OCI-LY3 (cell line): ENCODE results near the gene VAC14.

Experiments
- H2AFZ ChIP-seq: fragments of 200-600, 300-600 bp; shearing (Covaris generic); 2 replicates; pipeline ENCODE4 v1.6.0; 2014; ENCODE audit warnings: antibody characterized with exemption, low read depth, low read length
- H3K27ac ChIP-seq: fragments of 200-600, 300-600 bp; sonication (generic); 2 replicates; pipeline ENCODE4 v1.5.1; 2014; ENCODE audit warnings: mild to moderate bottlenecking, low read length, moderate library complexity, mixed read lengths
- H3K27me3 ChIP-seq: fragments of 200-600, 300-600 bp; sonication (generic); 2 replicates; pipeline ENCODE4 v1.6.1; 2014; ENCODE audit warnings: low read depth, low read length, mixed read lengths
- H3K36me3 ChIP-seq: fragments of 200-600, 300-600 bp; sonication (generic); replicated peaks from 2 replicates; pipeline ENCODE3; 2014; ENCODE audit warnings: low read depth, low read length, mixed read lengths
- H3K4me1 ChIP-seq: fragments of 300-600, 200-600 bp; sonication (generic); 2 replicates; pipeline ENCODE4 v1.6.1; 2014; ENCODE audit warnings: low read length, mixed read lengths
- H3K4me2 ChIP-seq: fragments of 200-600, 300-600 bp; sonication (generic); 2 replicates; pipeline ENCODE4 v1.6.1; 2014; ENCODE audit warnings: low read length, mixed read lengths
- H3K4me3 ChIP-seq: fragments of 300-600, 200-600 bp; sonication (generic); 2 replicates; pipeline ENCODE4 v1.5.1; 2014; ENCODE audit warnings: antibody characterized with exemption, mild to moderate bottlenecking, low read length, moderate library complexity
- H3K79me2 ChIP-seq: fragments of 300-600, 200-600 bp; shearing (Covaris generic); 2 replicates; pipeline ENCODE4 v1.6.1; 2014; ENCODE audit warnings: mild to moderate bottlenecking, low read length, mixed read lengths
- H3K9ac ChIP-seq: fragments of 300-600, 200-600 bp; shearing (Covaris generic); 2 replicates; pipeline ENCODE4 v1.6.0; 2014; ENCODE audit warnings: mild to moderate bottlenecking, low read length, moderate library complexity
- H3K9me3 ChIP-seq: fragments of 200-600, 300-600 bp; shearing (Covaris generic); 2 replicates; pipeline ENCODE4 v1.6.1; 2014; ENCODE audit warnings: low read length, mixed read lengths; ENCODE audit not compliant: insufficient read depth
- H4K20me1 ChIP-seq: fragments of 200-600, 300-600 bp; sonication (generic); 2 replicates; pipeline ENCODE4 v1.6.1; 2016; ENCODE audit warnings: low read length, mixed read lengths; ENCODE audit not compliant: insufficient read depth
- EZH2phosphoT487 ChIP-seq: fragments of 200-600 bp; shearing (Covaris generic); IDR thresholded peaks from 2 replicates; pipeline ENCODE4 v1.6.1; 2018; ENCODE audit warnings: antibody characterized with exemption, mixed run types, low read depth
- TF ChIP-seq, protein P1 (sequence below): fragments of 200-600, 300-600 bp; sonication (generic); IDR thresholded peaks from 2 replicates; pipeline ENCODE4 v1.5.1; 2014; ENCODE audit warnings: antibody characterized with exemption, low read length, low read depth

Gene VAC14

DNA sequence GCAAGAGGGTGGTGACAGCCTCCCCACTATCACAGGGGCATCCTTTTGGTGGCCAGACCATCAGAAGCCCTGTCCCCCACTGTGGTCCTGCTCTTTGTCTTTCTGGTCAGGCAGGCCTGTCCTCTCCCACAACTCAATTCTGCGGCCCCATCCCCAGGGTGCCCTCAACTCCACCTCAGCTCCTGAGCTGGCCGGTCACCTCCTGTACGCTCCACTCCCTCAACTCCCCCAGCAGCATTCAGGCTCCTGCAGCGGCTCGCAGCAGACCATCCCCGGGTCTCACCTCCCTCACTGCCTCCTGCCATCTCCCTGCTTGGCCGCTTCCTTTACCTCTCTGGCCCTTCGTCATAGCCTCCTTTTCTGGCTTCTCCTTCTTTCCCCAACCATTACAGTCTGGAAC lies 71.7 kb downstream of the VAC14 start:
- no peak overlapping the region for H3K4me2 ChIP-seq
- no peaks in the 10 kb centered on the region for H4K20me1 ChIP-seq
- no peaks in the 10 kb centered on the region for H3K9me3 ChIP-seq
- peaks cover 3% of the 10 kb centered on the region for H3K36me3 ChIP-seq
- H3K4me1 ChIP-seq: no peaks in the 10 kb centered on the region
- H3K27me3 ChIP-seq: no peaks in the 10 kb centered on the region
- H3K27ac ChIP-seq: no peak overlapping the region
- no peaks in the 10 kb centered on the region for H3K79me2 ChIP-seq
- no peak overlapping the region for H3K9ac ChIP-seq
- no peak for TF ChIP-seq EZH2phosphoT487
- TF ChIP-seq, protein P1, sequence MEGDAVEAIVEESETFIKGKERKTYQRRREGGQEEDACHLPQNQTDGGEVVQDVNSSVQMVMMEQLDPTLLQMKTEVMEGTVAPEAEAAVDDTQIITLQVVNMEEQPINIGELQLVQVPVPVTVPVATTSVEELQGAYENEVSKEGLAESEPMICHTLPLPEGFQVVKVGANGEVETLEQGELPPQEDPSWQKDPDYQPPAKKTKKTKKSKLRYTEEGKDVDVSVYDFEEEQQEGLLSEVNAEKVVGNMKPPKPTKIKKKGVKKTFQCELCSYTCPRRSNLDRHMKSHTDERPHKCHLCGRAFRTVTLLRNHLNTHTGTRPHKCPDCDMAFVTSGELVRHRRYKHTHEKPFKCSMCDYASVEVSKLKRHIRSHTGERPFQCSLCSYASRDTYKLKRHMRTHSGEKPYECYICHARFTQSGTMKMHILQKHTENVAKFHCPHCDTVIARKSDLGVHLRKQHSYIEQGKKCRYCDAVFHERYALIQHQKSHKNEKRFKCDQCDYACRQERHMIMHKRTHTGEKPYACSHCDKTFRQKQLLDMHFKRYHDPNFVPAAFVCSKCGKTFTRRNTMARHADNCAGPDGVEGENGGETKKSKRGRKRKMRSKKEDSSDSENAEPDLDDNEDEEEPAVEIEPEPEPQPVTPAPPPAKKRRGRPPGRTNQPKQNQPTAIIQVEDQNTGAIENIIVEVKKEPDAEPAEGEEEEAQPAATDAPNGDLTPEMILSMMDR: no peak
- H3K4me3 ChIP-seq: no peak overlapping the region
- H2AFZ ChIP-seq: no peak overlapping the region

GRCh38 chr16:70728150-70728549 lies 72.8 kb downstream of the VAC14 start:
- Histone ChIP-seq H3K4me3 (no peak overlapping the region), H4K20me1 (no peaks in the 10 kb centered on the region), H3K4me2 (no peak overlapping the region), H3K9me3 (no peaks in the 10 kb centered on the region), H3K27ac (no peak overlapping the region), H3K27me3 (no peaks in the 10 kb centered on the region), H3K36me3 (peaks cover 3% of the 10 kb centered on the region), H3K9ac (no peak overlapping the region), H2AFZ (no peak overlapping the region), H3K79me2 (no peaks in the 10 kb centered on the region), H3K4me1 (no peaks in the 10 kb centered on the region)
- TF ChIP-seq EZH2phosphoT487: no peak
- TF ChIP-seq, protein P1: no peak

DNA sequence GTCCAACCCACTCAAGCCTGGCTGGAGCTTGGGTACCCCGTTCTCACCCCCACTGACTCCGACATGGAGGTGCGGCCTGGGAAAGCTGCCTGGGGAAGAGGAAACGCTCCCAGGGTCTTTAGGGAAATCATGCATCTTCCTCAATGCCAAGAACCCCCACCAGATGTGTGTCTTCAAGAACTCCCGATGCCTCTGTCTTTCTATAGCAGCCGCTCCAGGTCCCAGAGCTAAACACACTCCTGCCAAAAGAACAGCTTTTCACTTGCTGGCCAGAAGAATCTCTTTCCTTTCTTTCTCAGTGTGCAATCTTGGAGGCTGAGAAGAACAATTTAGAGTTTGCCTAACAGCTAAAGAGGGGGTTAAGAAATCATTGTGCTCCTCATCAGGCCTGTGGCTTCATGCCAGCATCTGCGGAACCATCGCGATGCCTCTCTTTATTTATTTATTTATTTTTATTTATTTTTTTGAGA lies 74.0 kb downstream of the VAC14 start:
- no peak overlapping the region for H3K4me2 ChIP-seq
- no peaks in the 10 kb centered on the region for H3K9me3 ChIP-seq

DNA sequence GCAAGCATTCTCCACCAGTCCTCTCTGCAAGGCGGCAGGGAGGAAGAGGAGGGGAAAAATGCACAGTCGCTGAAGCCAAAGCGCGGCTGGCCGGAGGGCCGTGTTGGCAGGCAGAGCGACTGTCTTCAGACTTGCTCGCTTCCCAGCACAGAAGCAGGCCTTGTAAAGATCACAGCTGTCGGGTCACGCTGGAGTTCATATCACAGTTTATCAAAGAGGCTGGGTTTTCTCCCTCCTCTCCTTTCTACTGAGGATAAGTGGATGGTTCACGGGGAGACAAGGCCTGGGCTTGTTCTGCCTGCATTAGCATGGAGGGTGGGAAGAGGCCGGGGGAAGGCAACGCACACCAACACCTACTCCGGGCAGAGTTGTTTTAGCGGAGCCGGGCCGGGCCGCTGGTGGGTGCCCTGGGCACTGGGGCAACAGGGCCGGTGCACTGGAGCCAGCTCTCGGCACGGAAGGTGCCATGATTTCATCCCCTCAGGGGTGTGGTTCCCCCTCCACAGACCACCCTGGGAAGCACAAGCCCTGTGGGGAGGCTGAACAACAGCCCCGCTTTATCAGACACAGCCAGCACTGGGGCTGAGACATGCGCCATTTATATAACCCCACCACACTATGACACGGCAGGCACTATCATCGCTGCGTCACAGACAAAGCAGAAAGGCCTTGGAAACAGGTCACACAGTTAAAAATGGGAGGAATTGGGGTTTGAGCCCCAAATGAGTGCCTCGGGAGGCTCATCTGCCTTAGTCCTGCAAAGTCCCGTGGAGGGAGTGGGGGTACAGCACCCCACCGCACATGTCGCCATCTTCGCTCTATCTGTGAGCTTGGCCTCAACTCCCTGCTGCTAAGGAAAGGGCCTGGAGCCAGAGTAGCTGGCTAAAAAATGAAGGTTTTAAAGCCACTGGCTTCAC lies 74.8 kb downstream of the VAC14 start:
- Histone ChIP-seq H3K9ac (no peak overlapping the region), H3K4me2 (no peak overlapping the region), H3K27me3 (no peaks in the 10 kb centered on the region), H3K79me2 (no peaks in the 10 kb centered on the region), H2AFZ (no peak overlapping the region), H3K36me3 (peaks cover 3% of the 10 kb centered on the region), H3K4me3 (no peak overlapping the region), H3K9me3 (no peaks in the 10 kb centered on the region), H3K27ac (no peak overlapping the region), H4K20me1 (no peaks in the 10 kb centered on the region), H3K4me1 (no peaks in the 10 kb centered on the region)
- TF ChIP-seq, protein P1: no peak

More for the DNA sequence above, 74.0 kb downstream of the VAC14 start:
- Histone ChIP-seq H3K36me3 (peaks cover 3% of the 10 kb centered on the region), H3K27me3 (no peaks in the 10 kb centered on the region), H4K20me1 (no peaks in the 10 kb centered on the region), H3K4me3 (no peak overlapping the region), H3K27ac (no peak overlapping the region), H3K9ac (no peak overlapping the region), H3K79me2 (no peaks in the 10 kb centered on the region), H3K4me1 (no peaks in the 10 kb centered on the region), H2AFZ (no peak overlapping the region)
- TF ChIP-seq, protein P1: no peak
- TF ChIP-seq EZH2phosphoT487: no peak
